ENCODE measurements around the gene RAD51B. TPM values are rescaled to one million over a fixed set of nuclear protein-coding genes. Genes with fewer than 3 reads are reported as not detected.

RAD51B gene
- total and polyA plus RNA-seq, 2 experiments from 2014 or later, result 11.7 to 17.8 TPM

DNA sequence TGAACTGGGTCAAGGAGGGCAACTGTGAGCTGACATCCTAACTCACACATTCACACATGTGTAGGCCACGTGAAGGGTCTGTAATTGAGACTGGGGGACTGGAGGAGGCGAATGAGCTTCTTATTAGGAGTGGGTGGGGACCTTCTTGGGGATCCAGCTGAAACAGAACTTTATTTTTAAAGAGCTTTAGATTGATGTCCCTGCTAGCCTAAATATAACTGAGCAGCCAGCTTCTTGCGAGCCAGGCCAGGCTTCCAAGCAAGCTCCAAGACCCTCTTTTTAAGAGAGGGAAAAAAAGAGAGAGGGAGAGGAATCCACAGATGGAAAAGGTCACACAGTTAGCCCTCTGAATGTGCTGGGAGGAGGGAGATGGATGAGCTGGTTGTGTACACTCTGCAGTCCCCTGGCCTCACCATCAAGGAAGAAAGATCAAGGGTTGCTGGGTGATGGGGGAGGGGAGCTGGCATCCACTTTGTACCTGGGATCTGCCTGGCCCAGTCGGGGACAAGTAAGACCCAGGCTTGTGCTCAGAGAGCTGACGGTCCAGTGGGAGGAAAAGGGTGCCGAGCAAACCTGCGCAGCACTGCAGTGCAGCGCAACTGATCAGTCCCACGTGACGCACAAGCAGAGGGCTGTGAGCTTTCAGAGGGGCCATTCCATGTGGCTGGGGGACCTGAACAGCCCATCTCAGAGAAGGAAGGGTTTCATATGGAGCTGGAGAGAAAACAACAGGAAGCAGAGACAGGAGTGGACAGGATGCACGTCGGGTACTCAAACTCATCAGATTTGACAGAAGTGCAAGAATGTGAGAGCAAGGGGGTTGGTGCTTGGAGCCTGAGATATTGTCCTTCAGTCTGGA is 818.8 kb downstream of the RAD51B start:
- Histone ChIP-seq H3K4me1 (ENCODE audit: low read depth) (peaks cover 54% of the 10 kb centered on the region), H3K4me3 (no peak overlapping the region), H3K9me3 (ENCODE audit: low read depth) (no peaks in the 10 kb centered on the region), H3K27ac (peak overlapping the region; percentile 80), H3K36me3 (no peaks in the 10 kb centered on the region), H3K27me3 (no peaks in the 10 kb centered on the region)
- TF ChIP-seq, protein P1, sequence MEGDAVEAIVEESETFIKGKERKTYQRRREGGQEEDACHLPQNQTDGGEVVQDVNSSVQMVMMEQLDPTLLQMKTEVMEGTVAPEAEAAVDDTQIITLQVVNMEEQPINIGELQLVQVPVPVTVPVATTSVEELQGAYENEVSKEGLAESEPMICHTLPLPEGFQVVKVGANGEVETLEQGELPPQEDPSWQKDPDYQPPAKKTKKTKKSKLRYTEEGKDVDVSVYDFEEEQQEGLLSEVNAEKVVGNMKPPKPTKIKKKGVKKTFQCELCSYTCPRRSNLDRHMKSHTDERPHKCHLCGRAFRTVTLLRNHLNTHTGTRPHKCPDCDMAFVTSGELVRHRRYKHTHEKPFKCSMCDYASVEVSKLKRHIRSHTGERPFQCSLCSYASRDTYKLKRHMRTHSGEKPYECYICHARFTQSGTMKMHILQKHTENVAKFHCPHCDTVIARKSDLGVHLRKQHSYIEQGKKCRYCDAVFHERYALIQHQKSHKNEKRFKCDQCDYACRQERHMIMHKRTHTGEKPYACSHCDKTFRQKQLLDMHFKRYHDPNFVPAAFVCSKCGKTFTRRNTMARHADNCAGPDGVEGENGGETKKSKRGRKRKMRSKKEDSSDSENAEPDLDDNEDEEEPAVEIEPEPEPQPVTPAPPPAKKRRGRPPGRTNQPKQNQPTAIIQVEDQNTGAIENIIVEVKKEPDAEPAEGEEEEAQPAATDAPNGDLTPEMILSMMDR (IDR thresholded peaks at IDR 0.05; ENCODE audit: low read depth, low read length), result no peak
- DNase-seq (ENCODE audit: low read depth in 1 of 2, low spot score in 1 of 2), result no peak

DNA sequence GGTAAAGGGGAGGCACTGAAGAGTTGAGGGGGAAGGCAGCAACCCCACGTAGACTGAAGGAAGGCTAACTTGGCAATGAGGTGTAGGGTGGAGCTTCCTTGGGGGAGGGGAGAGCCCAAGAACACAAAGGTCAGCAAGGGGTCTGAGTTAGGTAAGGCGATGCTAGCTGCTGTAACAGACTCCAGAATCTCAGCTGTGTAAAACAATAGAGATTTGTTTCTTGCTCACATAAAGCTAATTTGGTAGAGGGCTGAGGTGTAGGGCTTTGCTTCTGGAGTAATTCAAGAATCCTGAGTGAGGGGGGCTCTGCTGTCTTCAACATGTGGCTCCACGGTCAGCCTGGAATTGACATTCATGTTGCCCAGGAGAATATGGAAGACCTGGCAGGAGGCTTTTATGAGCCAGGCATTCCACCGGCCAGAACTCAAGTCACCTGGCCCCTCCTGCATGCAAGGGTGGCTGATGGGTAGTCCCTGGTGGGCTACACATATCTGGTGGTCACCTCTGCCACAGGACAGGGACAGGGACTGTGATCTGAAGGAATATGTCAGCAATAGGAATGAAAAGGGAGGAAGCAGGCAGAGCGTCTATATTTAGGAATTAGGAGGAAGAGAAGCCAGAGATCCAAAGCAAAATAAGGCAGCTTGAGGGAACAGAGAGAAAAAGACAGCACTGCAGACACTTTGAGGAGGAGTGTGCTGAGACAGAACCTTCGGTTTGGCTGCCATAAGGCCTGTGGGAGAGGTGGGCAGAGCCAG is 819.6 kb downstream of the RAD51B start:
- peak in 1 of 2 donors; percentile 39 for DNase-seq (ENCODE audit: low read depth in 1 of 2, low spot score in 1 of 2)

DNA sequence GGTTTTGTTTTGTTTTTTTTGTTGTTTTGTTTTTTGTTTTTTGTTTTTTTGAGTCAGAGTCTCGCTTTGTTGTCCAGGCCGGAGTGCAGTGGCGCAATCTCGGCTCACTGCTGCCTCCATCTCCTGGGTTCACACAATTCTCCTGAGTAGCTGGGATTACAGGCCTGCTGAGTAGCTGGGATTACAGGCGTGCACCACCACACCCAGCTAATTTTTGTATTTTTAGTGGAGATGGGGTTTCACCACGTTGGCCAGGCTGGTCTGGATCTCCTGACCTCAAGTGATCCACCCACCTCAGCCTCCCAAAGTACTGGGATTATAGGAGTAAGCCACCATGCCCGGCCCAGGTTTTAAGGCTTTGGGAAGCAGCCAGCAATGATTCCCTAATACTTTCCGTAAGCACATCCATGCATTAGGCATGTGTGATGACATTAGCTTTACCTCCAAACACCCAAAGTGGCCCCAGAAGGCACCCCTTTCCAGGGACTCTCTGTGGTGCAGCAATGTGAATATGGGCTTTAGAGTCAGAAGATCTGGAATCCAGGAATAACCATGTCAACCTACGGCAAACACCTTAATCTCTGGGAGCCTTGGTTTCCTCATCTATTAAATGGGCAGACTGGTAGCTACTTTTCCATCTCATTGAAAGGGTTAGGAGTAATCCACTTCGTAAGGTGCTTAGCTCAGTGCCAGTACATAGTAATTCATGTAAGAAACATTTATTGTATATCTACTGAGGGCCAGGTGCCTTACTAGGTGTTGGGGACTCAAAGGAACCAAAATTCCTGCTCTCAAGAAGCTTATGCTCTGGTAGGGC is 820.4 kb downstream of the RAD51B start:
- DNase-seq (ENCODE audit: low read depth in 1 of 2, low spot score in 1 of 2), result no peak
- Histone ChIP-seq H3K27me3 (no peaks in the 10 kb centered on the region), H3K4me1 (ENCODE audit: low read depth) (peaks cover 38% of the 10 kb centered on the region), H3K27ac (peak overlapping the region; percentile 80), H3K4me3 (no peak overlapping the region), H3K9me3 (ENCODE audit: low read depth) (no peaks in the 10 kb centered on the region), H3K36me3 (no peaks in the 10 kb centered on the region)
- TF ChIP-seq, protein P1 (IDR thresholded peaks at IDR 0.05; ENCODE audit: low read depth, low read length), result no peak

More for the DNA sequence above, 819.6 kb downstream of the RAD51B start:
- Histone ChIP-seq H3K9me3 (ENCODE audit: low read depth) (no peaks in the 10 kb centered on the region), H3K27me3 (no peaks in the 10 kb centered on the region), H3K4me1 (ENCODE audit: low read depth) (peaks cover 46% of the 10 kb centered on the region), H3K36me3 (no peaks in the 10 kb centered on the region), H3K27ac (peak overlapping the region; percentile 80), H3K4me3 (no peak overlapping the region)
- TF ChIP-seq, protein P1 (IDR thresholded peaks at IDR 0.05; ENCODE audit: low read depth, low read length), result no peak

DNA sequence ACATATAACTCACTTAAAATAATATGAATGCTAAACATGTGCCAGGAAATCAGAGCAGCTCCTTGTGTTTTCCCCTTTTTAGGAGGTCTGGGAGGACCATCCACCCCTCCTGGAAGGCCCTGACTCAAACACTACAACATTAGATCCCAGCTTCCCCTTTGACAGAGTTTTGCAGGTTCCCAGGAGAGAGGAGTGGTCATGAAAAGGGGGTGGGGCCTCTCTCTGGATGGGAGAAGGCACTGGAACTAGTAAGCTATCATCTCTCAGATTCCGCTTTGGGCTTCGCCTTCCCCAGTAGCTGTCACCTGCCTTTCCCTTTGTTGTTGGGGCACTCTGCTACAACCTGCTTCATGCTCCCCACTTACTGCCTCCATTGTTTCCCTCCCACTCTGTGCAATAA is 824.1 kb downstream of the RAD51B start:
- TF ChIP-seq, protein P1 (IDR thresholded peaks at IDR 0.05; ENCODE audit: low read depth, low read length), result no peak
- Histone ChIP-seq H3K36me3 (no peaks in the 10 kb centered on the region), H3K27me3 (no peaks in the 10 kb centered on the region), H3K4me1 (ENCODE audit: low read depth) (peaks cover 16% of the 10 kb centered on the region), H3K4me3 (no peak overlapping the region), H3K27ac (no peak overlapping the region), H3K9me3 (ENCODE audit: low read depth) (no peaks in the 10 kb centered on the region)
- DNase-seq (ENCODE audit: low read depth in 1 of 2, low spot score in 1 of 2), result no peak

DNA sequence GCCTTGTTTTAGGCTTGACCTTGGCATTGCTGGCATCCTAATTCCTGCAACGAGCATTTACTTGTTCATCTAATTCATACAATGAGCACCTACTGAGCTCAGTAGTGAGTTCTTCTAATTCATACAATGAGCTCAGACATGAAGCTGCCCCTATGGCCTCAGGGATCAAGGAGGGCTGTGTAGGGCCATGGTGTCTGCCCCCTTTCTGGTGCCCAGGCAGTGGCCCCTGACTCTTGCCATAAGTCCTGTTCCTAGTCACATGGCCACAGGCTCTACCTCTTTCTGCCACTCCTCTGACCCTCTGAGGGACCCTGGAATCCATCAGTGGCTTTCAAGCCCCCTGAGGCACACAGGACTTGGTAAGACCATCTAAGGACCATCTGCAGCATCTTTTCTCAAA is 824.5 kb downstream of the RAD51B start:
- no peak for DNase-seq (ENCODE audit: low read depth in 1 of 2, low spot score in 1 of 2)
- H3K4me1 ChIP-seq (ENCODE audit: low read depth), result peaks cover 14% of the 10 kb centered on the region
- TF ChIP-seq, protein P1 (IDR thresholded peaks at IDR 0.05; ENCODE audit: low read depth, low read length), result no peak

More for the DNA sequence above, 824.5 kb downstream of the RAD51B start:
- Histone ChIP-seq H3K4me3 (no peak overlapping the region), H3K36me3 (no peaks in the 10 kb centered on the region), H3K9me3 (ENCODE audit: low read depth) (no peaks in the 10 kb centered on the region), H3K27me3 (no peaks in the 10 kb centered on the region), H3K27ac (no peak overlapping the region)
